Measurements from ENCODE around the gene CDC16.

Gene CDC16

GRCh38 chr13:114208134-114208533, 26.6 kb upstream of the CDC16 start:
- H3K27ac ChIP-seq (ENCODE audit: low read length), result no peak overlapping the region
- no peaks in the 10 kb centered on the region for H3K4me1 ChIP-seq (ENCODE audit: control insufficient read depth, low read depth, low read length)
- no peak overlapping the region for H3K9ac ChIP-seq (ENCODE audit: low read length)
- no peak overlapping the region for H3K4me3 ChIP-seq (ENCODE audit: low read length)
- no peaks in the 10 kb centered on the region for H3K36me3 ChIP-seq (ENCODE audit: control insufficient read depth, low read depth, low read length)
- peaks cover 9% of the 10 kb centered on the region for H3K9me3 ChIP-seq (ENCODE audit: control insufficient read depth, low read depth, low read length)
- no peaks in the 10 kb centered on the region for H3K27me3 ChIP-seq (ENCODE audit: control insufficient read depth, insufficient read depth, low read length)

- no peak overlapping the region for H3K4me3 ChIP-seq (ENCODE audit: low read length)
Measured at GRCh38 chr13:114211446-114212157, 23.1 kb upstream of the CDC16 start.

DNA sequence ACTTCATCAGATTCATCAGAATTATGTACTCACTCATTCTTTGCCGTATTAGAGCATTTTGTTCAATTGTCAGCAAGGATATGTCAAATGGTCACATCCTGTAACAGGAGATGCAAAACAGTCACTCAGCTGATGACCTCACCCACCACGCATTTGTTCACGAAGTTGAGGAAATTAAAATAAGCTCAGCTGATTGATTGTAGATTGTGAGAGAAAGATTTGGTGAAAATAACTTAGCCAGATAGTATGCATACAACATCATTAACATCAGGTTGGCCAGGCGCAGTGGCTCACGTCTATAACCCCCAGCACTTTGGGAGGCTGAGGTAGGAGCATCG, 22.6 kb upstream of the CDC16 start:
- Histone ChIP-seq H3K4me1 (ENCODE audit: control insufficient read depth, low read depth, low read length) (no peaks in the 10 kb centered on the region), H3K9me3 (ENCODE audit: control insufficient read depth, low read depth, low read length) (peaks cover 4% of the 10 kb centered on the region), H3K27me3 (ENCODE audit: control insufficient read depth, insufficient read depth, low read length) (no peaks in the 10 kb centered on the region), H3K4me3 (ENCODE audit: low read length) (no peak overlapping the region), H3K36me3 (ENCODE audit: control insufficient read depth, low read depth, low read length) (no peaks in the 10 kb centered on the region), H3K9ac (ENCODE audit: low read length) (no peak overlapping the region), H3K27ac (ENCODE audit: low read length) (no peak overlapping the region)

More at GRCh38 chr13:114211446-114212157, 23.1 kb upstream of the CDC16 start:
- Histone ChIP-seq H3K27me3 (ENCODE audit: control insufficient read depth, insufficient read depth, low read length) (no peaks in the 10 kb centered on the region), H3K9ac (ENCODE audit: low read length) (no peak overlapping the region), H3K27ac (ENCODE audit: low read length) (no peak overlapping the region), H3K36me3 (ENCODE audit: control insufficient read depth, low read depth, low read length) (no peaks in the 10 kb centered on the region), H3K9me3 (ENCODE audit: control insufficient read depth, low read depth, low read length) (peaks cover 8% of the 10 kb centered on the region), H3K4me1 (ENCODE audit: control insufficient read depth, low read depth, low read length) (no peaks in the 10 kb centered on the region)

- Histone ChIP-seq H3K4me3 (ENCODE audit: low read length) (no peak overlapping the region), H3K36me3 (ENCODE audit: control insufficient read depth, low read depth, low read length) (no peaks in the 10 kb centered on the region), H3K9ac (ENCODE audit: low read length) (no peak overlapping the region), H3K9me3 (ENCODE audit: control insufficient read depth, low read depth, low read length) (no peaks in the 10 kb centered on the region), H3K27ac (ENCODE audit: low read length) (no peak overlapping the region), H3K27me3 (ENCODE audit: control insufficient read depth, insufficient read depth, low read length) (no peaks in the 10 kb centered on the region), H3K4me1 (ENCODE audit: control insufficient read depth, low read depth, low read length) (no peaks in the 10 kb centered on the region)
Measured at GRCh38 chr13:114213980-114214379, 20.7 kb upstream of the CDC16 start.

DNA sequence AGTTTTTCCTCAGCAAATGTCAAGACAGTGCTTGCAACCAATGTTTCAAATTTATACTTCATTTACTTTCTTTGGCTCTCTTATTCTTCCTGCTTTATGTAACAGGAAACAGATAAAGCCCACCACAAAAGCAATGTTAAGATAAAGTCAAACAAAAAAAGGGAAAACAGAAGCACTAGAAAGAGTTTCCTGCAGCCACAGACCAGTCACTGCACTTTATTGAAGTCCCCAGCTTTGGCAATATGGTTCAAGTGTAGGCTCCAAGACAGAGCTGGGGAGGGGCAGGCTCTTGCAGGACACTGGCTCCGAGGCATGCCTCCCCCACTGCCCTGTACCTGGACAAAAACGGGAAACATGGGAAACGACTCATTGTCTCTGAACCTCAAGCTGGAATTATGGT, 15.3 kb upstream of the CDC16 start:
- Histone ChIP-seq H3K27me3 (ENCODE audit: control insufficient read depth, insufficient read depth, low read length) (no peaks in the 10 kb centered on the region), H3K9me3 (ENCODE audit: control insufficient read depth, low read depth, low read length) (no peaks in the 10 kb centered on the region), H3K4me3 (ENCODE audit: low read length) (no peak overlapping the region), H3K36me3 (ENCODE audit: control insufficient read depth, low read depth, low read length) (no peaks in the 10 kb centered on the region), H3K27ac (ENCODE audit: low read length) (no peak overlapping the region), H3K4me1 (ENCODE audit: control insufficient read depth, low read depth, low read length) (no peaks in the 10 kb centered on the region), H3K9ac (ENCODE audit: low read length) (no peak overlapping the region)

DNA sequence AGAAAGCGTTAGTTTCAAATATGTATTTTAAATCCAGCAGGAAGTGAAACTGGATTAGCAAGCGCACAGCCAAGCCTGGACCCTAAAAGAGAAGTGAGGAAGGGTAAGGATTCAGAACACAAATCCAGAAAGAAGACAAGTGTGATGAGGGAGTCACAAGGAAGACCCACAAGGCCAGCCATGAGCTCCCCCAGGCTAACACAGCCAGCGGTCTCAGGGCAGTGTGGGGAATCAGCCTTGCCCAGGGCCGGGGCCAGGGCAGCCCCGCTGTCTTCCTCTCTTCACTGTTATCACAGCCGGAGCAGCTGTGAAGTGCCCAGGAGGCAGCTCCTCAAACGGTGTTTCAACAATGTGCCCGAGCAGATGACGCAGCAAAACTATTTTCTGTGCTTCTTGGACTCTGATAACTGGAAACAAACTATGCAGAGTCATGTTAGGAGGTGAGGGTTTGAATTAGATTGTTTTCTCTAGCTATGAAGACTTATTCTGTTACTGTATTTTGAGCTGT, 12.2 kb upstream of the CDC16 start:
- Histone ChIP-seq H3K27me3 (ENCODE audit: control insufficient read depth, insufficient read depth, low read length) (no peaks in the 10 kb centered on the region), H3K4me1 (ENCODE audit: control insufficient read depth, low read depth, low read length) (peaks cover 6% of the 10 kb centered on the region), H3K36me3 (ENCODE audit: control insufficient read depth, low read depth, low read length) (no peaks in the 10 kb centered on the region), H3K9ac (ENCODE audit: low read length) (no peak overlapping the region), H3K9me3 (ENCODE audit: control insufficient read depth, low read depth, low read length) (no peaks in the 10 kb centered on the region), H3K27ac (ENCODE audit: low read length) (no peak overlapping the region), H3K4me3 (ENCODE audit: low read length) (no peak overlapping the region)

GRCh38 chr13:114224201-114224600, 10.5 kb upstream of the CDC16 start:
- Histone ChIP-seq H3K4me1 (ENCODE audit: control insufficient read depth, low read depth, low read length) (peaks cover 15% of the 10 kb centered on the region), H3K27ac (ENCODE audit: low read length) (no peak overlapping the region), H3K9ac (ENCODE audit: low read length) (no peak overlapping the region)

DNA sequence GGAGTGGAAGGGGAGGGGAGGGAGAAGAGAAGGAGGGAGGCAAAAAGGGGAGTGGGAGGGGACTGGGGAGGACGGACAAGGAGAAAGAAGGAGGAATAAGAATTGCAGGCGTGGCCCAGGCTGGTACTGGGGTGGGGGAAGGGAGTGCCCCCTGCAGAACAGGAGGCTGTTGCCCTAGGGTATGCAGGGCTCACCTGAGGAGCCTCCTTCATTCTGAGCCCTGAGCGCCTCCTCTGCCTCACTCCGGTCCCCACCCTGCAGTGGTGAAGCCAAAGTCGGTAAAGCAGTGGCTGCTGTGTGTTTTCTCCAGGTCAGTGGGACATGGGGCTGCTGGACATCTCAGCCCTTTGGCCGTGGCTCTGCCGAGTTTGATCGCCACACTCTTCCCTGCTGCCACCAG, 9.1 kb upstream of the CDC16 start:
- H3K27ac ChIP-seq (ENCODE audit: low read length), result no peak overlapping the region
- H3K4me3 ChIP-seq (ENCODE audit: low read length), result no peak overlapping the region
- no peaks in the 10 kb centered on the region for H3K36me3 ChIP-seq (ENCODE audit: control insufficient read depth, low read depth, low read length)
- no peaks in the 10 kb centered on the region for H3K27me3 ChIP-seq (ENCODE audit: control insufficient read depth, insufficient read depth, low read length)
- no peaks in the 10 kb centered on the region for H3K9me3 ChIP-seq (ENCODE audit: control insufficient read depth, low read depth, low read length)
- peaks cover 29% of the 10 kb centered on the region for H3K4me1 ChIP-seq (ENCODE audit: control insufficient read depth, low read depth, low read length)
- H3K9ac ChIP-seq (ENCODE audit: low read length), result no peak overlapping the region

More at GRCh38 chr13:114224201-114224600, 10.5 kb upstream of the CDC16 start:
- Histone ChIP-seq H3K36me3 (ENCODE audit: control insufficient read depth, low read depth, low read length) (no peaks in the 10 kb centered on the region), H3K9me3 (ENCODE audit: control insufficient read depth, low read depth, low read length) (no peaks in the 10 kb centered on the region), H3K4me3 (ENCODE audit: low read length) (no peak overlapping the region), H3K27me3 (ENCODE audit: control insufficient read depth, insufficient read depth, low read length) (no peaks in the 10 kb centered on the region)

DNA sequence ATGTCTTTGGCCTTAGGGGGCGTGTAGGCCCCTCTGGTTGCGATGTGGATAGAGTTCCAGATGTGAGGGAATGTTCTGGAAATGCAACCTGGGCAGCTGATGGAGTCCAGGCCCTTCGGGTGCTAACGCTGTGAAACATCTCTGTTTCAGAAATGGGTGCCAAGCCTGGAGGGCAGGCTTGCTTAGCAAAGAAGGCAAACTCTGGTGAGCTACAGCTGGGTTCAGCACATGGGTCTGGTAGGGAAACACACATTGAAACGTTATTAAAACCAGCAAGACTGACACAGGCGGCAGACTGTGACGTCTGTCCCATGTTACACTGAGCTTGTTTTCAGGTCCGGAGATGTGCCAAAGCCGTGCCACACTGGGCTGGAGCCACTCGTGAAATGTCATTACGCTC, 8.6 kb upstream of the CDC16 start:
- Histone ChIP-seq H3K9ac (ENCODE audit: low read length) (no peak overlapping the region), H3K27ac (ENCODE audit: low read length) (no peak overlapping the region)

GRCh38 chr13:114226699-114227323, 7.9 kb upstream of the CDC16 start:
- Histone ChIP-seq H3K27ac (ENCODE audit: low read length) (no peak overlapping the region), H3K4me1 (ENCODE audit: control insufficient read depth, low read depth, low read length) (peaks cover 33% of the 10 kb centered on the region), H3K9me3 (ENCODE audit: control insufficient read depth, low read depth, low read length) (no peaks in the 10 kb centered on the region), H3K4me3 (ENCODE audit: low read length) (no peak overlapping the region), H3K27me3 (ENCODE audit: control insufficient read depth, insufficient read depth, low read length) (no peaks in the 10 kb centered on the region), H3K9ac (ENCODE audit: low read length) (no peak overlapping the region), H3K36me3 (ENCODE audit: control insufficient read depth, low read depth, low read length) (no peaks in the 10 kb centered on the region)

More for the DNA sequence above, 8.6 kb upstream of the CDC16 start:
- no peaks in the 10 kb centered on the region for H3K9me3 ChIP-seq (ENCODE audit: control insufficient read depth, low read depth, low read length)
- no peaks in the 10 kb centered on the region for H3K36me3 ChIP-seq (ENCODE audit: control insufficient read depth, low read depth, low read length)
- H3K27me3 ChIP-seq (ENCODE audit: control insufficient read depth, insufficient read depth, low read length), result no peaks in the 10 kb centered on the region
- no peak overlapping the region for H3K4me3 ChIP-seq (ENCODE audit: low read length)
- H3K4me1 ChIP-seq (ENCODE audit: control insufficient read depth, low read depth, low read length), result peaks cover 33% of the 10 kb centered on the region

GRCh38 chr13:114227528-114227927, 7.2 kb upstream of the CDC16 start:
- H3K27me3 ChIP-seq (ENCODE audit: control insufficient read depth, insufficient read depth, low read length), result no peaks in the 10 kb centered on the region
- H3K9ac ChIP-seq (ENCODE audit: low read length), result no peak overlapping the region
- H3K4me3 ChIP-seq (ENCODE audit: low read length), result no peak overlapping the region
- no peaks in the 10 kb centered on the region for H3K9me3 ChIP-seq (ENCODE audit: control insufficient read depth, low read depth, low read length)
- no peak overlapping the region for H3K27ac ChIP-seq (ENCODE audit: low read length)
- H3K4me1 ChIP-seq (ENCODE audit: control insufficient read depth, low read depth, low read length), result peaks cover 33% of the 10 kb centered on the region
- H3K36me3 ChIP-seq (ENCODE audit: control insufficient read depth, low read depth, low read length), result no peaks in the 10 kb centered on the region

GRCh38 chr13:114228176-114228575, 6.5 kb upstream of the CDC16 start:
- no peak overlapping the region for H3K27ac ChIP-seq (ENCODE audit: low read length)
- H3K9ac ChIP-seq (ENCODE audit: low read length), result no peak overlapping the region
- no peak overlapping the region for H3K4me3 ChIP-seq (ENCODE audit: low read length)
- H3K9me3 ChIP-seq (ENCODE audit: control insufficient read depth, low read depth, low read length), result no peaks in the 10 kb centered on the region
- no peaks in the 10 kb centered on the region for H3K27me3 ChIP-seq (ENCODE audit: control insufficient read depth, insufficient read depth, low read length)
- peaks cover 33% of the 10 kb centered on the region for H3K4me1 ChIP-seq (ENCODE audit: control insufficient read depth, low read depth, low read length)
- H3K36me3 ChIP-seq (ENCODE audit: control insufficient read depth, low read depth, low read length), result no peaks in the 10 kb centered on the region
